IMR-90 (cell line): ENCODE results near the gene RAD21L1. TPM values are rescaled to one million over a fixed set of nuclear protein-coding genes. Genes with fewer than 3 reads are reported as not detected.

Experiments used
- ATAC-seq: fragments of 200-7000 bp; cut with Tn5 transposase; 2 replicates; pipeline ENCODE4 v1.9.1; 2020; ENCODE audit warnings: low read depth, mild to moderate bottlenecking, moderate library complexity
- BruUV-seq: library from RNA; stranded (reverse); fragments of 400-500 nt; replicated peaks from 2 replicates; lab custom pipeline; 2021; lab: Mats Ljungman, UMichigan
- CTCF ChIA-PET: fragments of 300-600 bp; formaldehyde crosslinking; extraction: SDS; loops from one replicate; lab custom pipeline; 2021; ENCODE audit warnings: antibody characterized with exemption; lab: Yijun Ruan, JAX
- POLR2A ChIA-PET: fragments of 300-600 bp; sonication (Branson Sonifier 250); formaldehyde crosslinking; loops from one replicate; lab custom pipeline; 2022; ENCODE audit warnings: antibody characterized with exemption; ENCODE audit not compliant: unreplicated experiment; lab: Charles Lee
- DNase-seq: peaks from one replicate; pipeline ENCODE4 v3.0.0; 2013
- H2AFZ ChIP-seq: replicated peaks from 2 replicates; pipeline ENCODE3; 2013; ENCODE audit warnings: low read length, mild to moderate bottlenecking; ENCODE audit not compliant: poor library complexity
- H2AK5ac ChIP-seq: 2 replicates; pipeline ENCODE4 v1.6.1; 2013; ENCODE audit warnings: low read depth, low read length, inconsistent platforms
- H2AK9ac ChIP-seq: replicated peaks from 2 replicates; pipeline ENCODE3; 2013; ENCODE audit warnings: mild to moderate bottlenecking, low read depth, low read length, moderate library complexity; ENCODE audit not compliant: poor library complexity
- H2BK120ac ChIP-seq: 2 replicates; pipeline ENCODE4 v1.6.1; 2013; ENCODE audit warnings: low read depth, low read length, inconsistent platforms
- H2BK15ac ChIP-seq: 3 replicates; pipeline ENCODE4 v1.6.1; 2013; ENCODE audit warnings: low read depth, low read length, inconsistent platforms
- H2BK20ac ChIP-seq: 2 replicates; pipeline ENCODE4 v1.6.1; 2013; ENCODE audit warnings: low read depth, mild to moderate bottlenecking, inconsistent platforms, low read length, moderate library complexity
- H2BK5ac ChIP-seq: 2 replicates; pipeline ENCODE4 v1.6.1; 2013; ENCODE audit warnings: mild to moderate bottlenecking, low read depth, low read length, inconsistent platforms; ENCODE audit not compliant: poor library complexity, severe bottlenecking
- H3K14ac ChIP-seq: replicated peaks from 2 replicates; pipeline ENCODE4 v1.6.1; 2013; ENCODE audit warnings: low read depth, low read length, inconsistent platforms
- H3K18ac ChIP-seq: 2 replicates; pipeline ENCODE4 v1.6.1; 2013; ENCODE audit warnings: low read depth, low read length, control low read depth
- H3K23ac ChIP-seq: 2 replicates; pipeline ENCODE4 v1.6.1; 2013; ENCODE audit warnings: low read depth, low read length, inconsistent platforms
- H3K27ac ChIP-seq: 2 replicates; pipeline ENCODE4 v1.5.1; 2013; ENCODE audit warnings: mild to moderate bottlenecking, control low read depth, low read length; ENCODE audit not compliant: insufficient read depth
- H3K27me3 ChIP-seq: 2 replicates; pipeline ENCODE4 v1.6.1; 2013; ENCODE audit warnings: low read length; ENCODE audit not compliant: control insufficient read depth, insufficient read depth
- H3K36me3 ChIP-seq: 2 replicates; pipeline ENCODE4 v1.6.1; 2013; ENCODE audit warnings: low read length, mixed read lengths; ENCODE audit not compliant: control insufficient read depth, insufficient read depth
- H3K4ac ChIP-seq: 2 replicates; pipeline ENCODE4 v1.6.1; 2013; ENCODE audit warnings: low read depth, low read length, inconsistent platforms
- H3K4me1 ChIP-seq: 2 replicates; pipeline ENCODE4 v1.6.1; 2013; ENCODE audit warnings: low read length, mixed read lengths; ENCODE audit not compliant: control insufficient read depth, insufficient read depth
- H3K4me2 ChIP-seq: 2 replicates; pipeline ENCODE4 v1.6.1; 2013; ENCODE audit warnings: low read depth, mild to moderate bottlenecking, control low read depth, low read length, moderate library complexity
- H3K4me3 ChIP-seq: 2 replicates; pipeline ENCODE4 v1.5.1; 2013; ENCODE audit warnings: low read depth, mild to moderate bottlenecking, control low read depth, low read length, moderate library complexity; ENCODE audit not compliant: insufficient read depth
- H3K56ac ChIP-seq: 2 replicates; pipeline ENCODE4 v1.6.1; 2013; ENCODE audit warnings: low read length, inconsistent platforms; ENCODE audit not compliant: insufficient read depth; ENCODE audit errors: extremely low read depth
- H3K79me1 ChIP-seq, 2 experiments: 2 replicates each; pipeline ENCODE4 v1.6.1; 2013; ENCODE audit warnings: low read length in 2 of 2, inconsistent platforms in 1 of 2, low read depth in 1 of 2
- H3K9ac ChIP-seq: 2 replicates; pipeline ENCODE4 v1.6.1; 2013; ENCODE audit warnings: low read depth, low read length, control low read depth
- H3K9me1 ChIP-seq: 2 replicates; pipeline ENCODE4 v1.6.1; 2013; ENCODE audit warnings: low read length, inconsistent platforms; ENCODE audit not compliant: insufficient read depth
- H3K9me3 ChIP-seq: 2 replicates; pipeline ENCODE4 v1.6.1; 2013; ENCODE audit warnings: low read length; ENCODE audit not compliant: control insufficient read depth, insufficient read depth
- H4K20me1 ChIP-seq: 2 replicates; pipeline ENCODE4 v1.6.1; 2013; ENCODE audit warnings: low read length, inconsistent platforms; ENCODE audit not compliant: insufficient read depth
- H4K5ac ChIP-seq: 2 replicates; pipeline ENCODE4 v1.6.1; 2013; ENCODE audit warnings: mild to moderate bottlenecking, low read depth, low read length, control low read depth
- H4K8ac ChIP-seq, 2 experiments: 2 replicates each; pipeline ENCODE4 v1.6.1; 2013; ENCODE audit warnings: low read depth in 2 of 2, low read length in 2 of 2, control low read depth in 1 of 2, inconsistent platforms in 1 of 2
- H4K91ac ChIP-seq: 2 replicates; pipeline ENCODE4 v1.6.1; 2013; ENCODE audit warnings: low read depth, low read length, inconsistent platforms; ENCODE audit not compliant: insufficient read depth
- CEBPB ChIP-seq: IDR thresholded peaks from 2 replicates; pipeline ENCODE4 v1.6.1; 2012; ENCODE audit warnings: low read depth, low read length, improper control_type of control experiment
- CHD1 ChIP-seq: IDR thresholded peaks from 2 replicates; pipeline ENCODE4 v1.6.1; 2012; ENCODE audit warnings: low read depth, low read length, improper control_type of control experiment
- FOS ChIP-seq: fragments of 150-350 bp; IDR thresholded peaks from 2 replicates; pipeline ENCODE4 v1.6.1; 2016; ENCODE audit warnings: low read depth, low read length
- MAZ ChIP-seq: IDR thresholded peaks from 2 replicates; pipeline ENCODE4 v1.6.1; 2012; ENCODE audit warnings: low read depth, mild to moderate bottlenecking, low read length, improper control_type of control experiment, moderate library complexity, borderline replicate concordance
- MXI1 ChIP-seq: IDR thresholded peaks from 2 replicates; pipeline ENCODE4 v1.6.1; 2012; ENCODE audit warnings: low read depth, mild to moderate bottlenecking, low read length, moderate library complexity, borderline replicate concordance
- POLR2A ChIP-seq: IDR thresholded peaks from 2 replicates; pipeline ENCODE4 v1.6.1; 2012; ENCODE audit warnings: mild to moderate bottlenecking, low read depth, low read length
- RAD21 ChIP-seq: IDR thresholded peaks from 2 replicates; pipeline ENCODE4 v1.6.1; 2012; ENCODE audit warnings: low read length, improper control_type of control experiment
- WGBS, 2 experiments: methylation state at CpG; one replicate each; pipeline versions ENCODE4 v1.1.5 to v1.1.7; 2013; ENCODE audit warnings: missing lambda C conversion rate in 2 of 2; ENCODE audit not compliant: insufficient read length in 1 of 2; ENCODE audit errors: extremely low coverage in 2 of 2; 5-methylcytosine and 5-hydroxymethylcytosine counted together
- dilution Hi-C: fragments of 300-500 bp; cut with HindIII; formaldehyde crosslinking; loops from one replicate; pipeline ENCODE4 v1.14.3; 2018; ENCODE audit warnings: low sequenced_read_pairs; ENCODE audit not compliant: unreplicated experiment
- in situ Hi-C: fragments of 300-500 bp; cut with MboI; formaldehyde crosslinking; loops from 3 replicates; pipeline ENCODE4 v1.14.3; 2019; ENCODE audit warnings: low sequenced_read_pairs, inconsistent platforms, mixed read lengths
- intact Hi-C: fragments of 100-400 bp; cut with micrococcal nuclease; formaldehyde crosslinking; loops from 2 replicates; pipeline ENCODE4 v1.10.0; 2022
- polyA plus RNA-seq, 3 experiments: library from polyadenylated mRNA; depleted of rRNA; stranded (reverse); fragments of >200 nt; gene quantifications; 2 replicates each; pipeline ENCODE4 v1.2.3, GENCODE V29; 2012; ENCODE audit warnings: low replicate concordance in 1 of 3
- total RNA-seq: library from RNA; depleted of rRNA; stranded (reverse); fragments of >200 nt; gene quantifications from 2 replicates; pipeline ENCODE4 v1.2.3, GENCODE V29; 2012
- TF ChIP-seq, protein P1 (sequence below): fragments of 150-350 bp; IDR thresholded peaks from 2 replicates; pipeline ENCODE4 v1.6.1; 2016; ENCODE audit warnings: low read depth, mild to moderate bottlenecking, low read length, moderate library complexity, borderline replicate concordance
- TF ChIP-seq, protein P2 (sequence below): fragments of 150-350 bp; IDR thresholded peaks from 2 replicates; pipeline ENCODE4 v1.6.1; 2017; ENCODE audit warnings: mild to moderate bottlenecking, antibody characterized with exemption, low read length, low read depth
- TF ChIP-seq, protein P3 (sequence below): conservative IDR thresholded peaks from 2 replicates; pipeline ENCODE4 v1.5.1; 2012; ENCODE audit warnings: mild to moderate bottlenecking, low read depth, low read length, improper control_type of control experiment

The RAD21L1 gene
- total and polyA plus RNA-seq, 2 of the 4 experiments (the other 2 are of a cell fraction) = not detected

DNA sequence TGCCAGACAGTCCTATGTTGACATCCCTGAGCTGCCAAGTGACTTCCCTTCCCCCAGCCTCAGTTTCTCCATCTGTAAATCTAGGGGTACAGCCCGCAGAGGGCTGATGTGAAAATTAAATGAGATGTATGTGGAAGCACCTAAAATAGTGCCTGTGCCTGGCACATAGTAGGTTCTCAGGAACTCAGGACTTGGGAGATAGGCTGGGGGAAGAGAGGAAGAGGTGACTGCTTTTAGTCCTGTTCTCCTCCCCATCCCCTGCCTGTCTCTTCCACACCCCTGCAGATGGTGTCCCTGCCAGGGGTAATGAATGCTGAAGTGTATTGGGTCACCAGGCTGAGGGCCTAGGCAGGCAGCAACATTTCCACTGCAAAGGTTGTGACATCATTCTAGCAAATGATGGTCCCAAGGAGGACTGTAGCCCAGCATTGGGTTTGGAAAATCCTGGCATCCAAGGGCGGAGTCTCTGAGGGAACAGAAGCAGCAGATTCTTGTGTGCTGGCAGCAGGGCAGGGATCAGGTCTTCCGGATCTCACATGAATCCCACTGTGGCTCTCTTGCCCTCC lies 42.0 kb downstream of the RAD21L1 start:
- dilution Hi-C loops (no loop called here), intact Hi-C loops (loop anchor here (2.0 kb wide), 1 partner anchor 41 kb away; the partner anchor contains the start of gene RAD21L1), in situ Hi-C loops (no loop called here)
- no peak overlapping the region for H3K56ac ChIP-seq
- no peak overlapping the region for H3K9ac ChIP-seq
- no peak overlapping the region for H3K14ac ChIP-seq
- no peak overlapping the region for H4K91ac ChIP-seq
- peaks cover 6% of the 10 kb centered on the region; the same call in 1 of the 2 replicates for H3K4me1 ChIP-seq
- DNase-seq (no peak), ATAC-seq (no peak)
- 86% methylated on average over 2 of the region's 3 CpGs; no CpG with 5 or more reads in 1 of the 2 experiments for WGBS, 2 experiments
- H4K8ac ChIP-seq = no peak overlapping the region
- no peak overlapping the region for H2BK15ac ChIP-seq
- H3K4me3 ChIP-seq = no peak overlapping the region
- ChIA-PET POLR2A (no interaction called here), CTCF (no interaction called here)
- H3K4ac ChIP-seq = no peak overlapping the region
- H3K79me1 ChIP-seq = peaks cover 21 to 29% of the 10 kb centered on the region in 2 experiments
- TF ChIP-seq RAD21 (no peak), POLR2A (no peak), FOS (no peak), MXI1 (no peak), CHD1 (no peak), MAZ (no peak), CEBPB (no peak)
- TF ChIP-seq, protein P1, sequence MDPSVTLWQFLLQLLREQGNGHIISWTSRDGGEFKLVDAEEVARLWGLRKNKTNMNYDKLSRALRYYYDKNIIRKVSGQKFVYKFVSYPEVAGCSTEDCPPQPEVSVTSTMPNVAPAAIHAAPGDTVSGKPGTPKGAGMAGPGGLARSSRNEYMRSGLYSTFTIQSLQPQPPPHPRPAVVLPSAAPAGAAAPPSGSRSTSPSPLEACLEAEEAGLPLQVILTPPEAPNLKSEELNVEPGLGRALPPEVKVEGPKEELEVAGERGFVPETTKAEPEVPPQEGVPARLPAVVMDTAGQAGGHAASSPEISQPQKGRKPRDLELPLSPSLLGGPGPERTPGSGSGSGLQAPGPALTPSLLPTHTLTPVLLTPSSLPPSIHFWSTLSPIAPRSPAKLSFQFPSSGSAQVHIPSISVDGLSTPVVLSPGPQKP = no peak
- TF ChIP-seq, protein P2, sequence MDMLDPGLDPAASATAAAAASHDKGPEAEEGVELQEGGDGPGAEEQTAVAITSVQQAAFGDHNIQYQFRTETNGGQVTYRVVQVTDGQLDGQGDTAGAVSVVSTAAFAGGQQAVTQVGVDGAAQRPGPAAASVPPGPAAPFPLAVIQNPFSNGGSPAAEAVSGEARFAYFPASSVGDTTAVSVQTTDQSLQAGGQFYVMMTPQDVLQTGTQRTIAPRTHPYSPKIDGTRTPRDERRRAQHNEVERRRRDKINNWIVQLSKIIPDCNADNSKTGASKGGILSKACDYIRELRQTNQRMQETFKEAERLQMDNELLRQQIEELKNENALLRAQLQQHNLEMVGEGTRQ = no peak
- TF ChIP-seq, protein P3, sequence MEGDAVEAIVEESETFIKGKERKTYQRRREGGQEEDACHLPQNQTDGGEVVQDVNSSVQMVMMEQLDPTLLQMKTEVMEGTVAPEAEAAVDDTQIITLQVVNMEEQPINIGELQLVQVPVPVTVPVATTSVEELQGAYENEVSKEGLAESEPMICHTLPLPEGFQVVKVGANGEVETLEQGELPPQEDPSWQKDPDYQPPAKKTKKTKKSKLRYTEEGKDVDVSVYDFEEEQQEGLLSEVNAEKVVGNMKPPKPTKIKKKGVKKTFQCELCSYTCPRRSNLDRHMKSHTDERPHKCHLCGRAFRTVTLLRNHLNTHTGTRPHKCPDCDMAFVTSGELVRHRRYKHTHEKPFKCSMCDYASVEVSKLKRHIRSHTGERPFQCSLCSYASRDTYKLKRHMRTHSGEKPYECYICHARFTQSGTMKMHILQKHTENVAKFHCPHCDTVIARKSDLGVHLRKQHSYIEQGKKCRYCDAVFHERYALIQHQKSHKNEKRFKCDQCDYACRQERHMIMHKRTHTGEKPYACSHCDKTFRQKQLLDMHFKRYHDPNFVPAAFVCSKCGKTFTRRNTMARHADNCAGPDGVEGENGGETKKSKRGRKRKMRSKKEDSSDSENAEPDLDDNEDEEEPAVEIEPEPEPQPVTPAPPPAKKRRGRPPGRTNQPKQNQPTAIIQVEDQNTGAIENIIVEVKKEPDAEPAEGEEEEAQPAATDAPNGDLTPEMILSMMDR = no peak
- no peak overlapping the region for H3K4me2 ChIP-seq
- H2AK5ac ChIP-seq = 0 out of 2 replicates have a peak overlapping the region, but pooled peaks have one; percentile 43
- H3K9me1 ChIP-seq = peaks cover 12% of the 10 kb centered on the region; the same call in 1 of the 2 replicates
- H3K18ac ChIP-seq = no peak overlapping the region
- H4K20me1 ChIP-seq = no peaks in the 10 kb centered on the region
- H3K36me3 ChIP-seq = peaks cover 4% of the 10 kb centered on the region; the same call in 1 of the 2 replicates
- no peak overlapping the region for H2BK20ac ChIP-seq
- H2AK9ac ChIP-seq = peak overlapping the region; percentile 58
- H3K27me3 ChIP-seq = no peaks in the 10 kb centered on the region
- no peak overlapping the region for H4K5ac ChIP-seq
- no peak overlapping the region for H2BK5ac ChIP-seq
- H2AFZ ChIP-seq = no peak overlapping the region
- no peak overlapping the region for H3K27ac ChIP-seq
- no TSS peak for BruUV-seq
- no peaks in the 10 kb centered on the region for H3K9me3 ChIP-seq
- no peak overlapping the region for H2BK120ac ChIP-seq
- H3K23ac ChIP-seq = no peak overlapping the region
